ENCODE data around the gene KCNV2.
A peak's percentile ranks its signal among the peaks of the same experiment; 100 is the strongest.
"Not testable (repeated sequence)": the region's sequence is repeated elsewhere in the genome, so short reads cannot be mapped to it uniquely, and the experiment has no call there.

Gene KCNV2

GRCh38 chr9:2717385-2717784, at the start of gene KCNV2:
Gene KCNV2, plus strand, starts transcription at chr9:2717510. Its CDS starts 230 bp downstream, at chr9:2717740.
- DNase-seq, result no peak

DNA sequence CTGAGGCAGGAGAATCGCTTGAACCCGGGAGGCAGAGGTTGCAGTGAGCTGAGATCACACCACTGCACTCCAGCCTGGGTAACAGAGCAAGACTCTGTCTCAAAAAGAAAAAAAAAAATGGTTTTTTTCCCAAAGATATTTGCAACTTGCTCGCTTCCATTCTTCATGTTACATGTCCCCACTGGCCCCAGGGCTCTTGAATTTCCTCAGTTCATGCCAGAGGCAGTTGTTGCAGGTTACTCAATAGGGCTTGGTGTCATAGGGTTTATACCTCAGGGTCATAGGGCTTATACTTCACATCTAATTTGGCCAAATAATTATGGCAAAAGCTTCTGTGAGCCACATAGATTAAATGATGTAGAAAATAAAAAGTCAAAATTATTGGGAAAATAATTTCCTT, 44.1 kb upstream of the KCNV2 start:
- DNase-seq, result no peak

- DNase-seq, result no peak
These were observed 43.0 kb upstream of the KCNV2 start for GRCh38 chr9:2674141-2674824.

GRCh38 chr9:2675834-2676233, 41.5 kb upstream of the KCNV2 start:
- DNase-seq, result no peak

DNA sequence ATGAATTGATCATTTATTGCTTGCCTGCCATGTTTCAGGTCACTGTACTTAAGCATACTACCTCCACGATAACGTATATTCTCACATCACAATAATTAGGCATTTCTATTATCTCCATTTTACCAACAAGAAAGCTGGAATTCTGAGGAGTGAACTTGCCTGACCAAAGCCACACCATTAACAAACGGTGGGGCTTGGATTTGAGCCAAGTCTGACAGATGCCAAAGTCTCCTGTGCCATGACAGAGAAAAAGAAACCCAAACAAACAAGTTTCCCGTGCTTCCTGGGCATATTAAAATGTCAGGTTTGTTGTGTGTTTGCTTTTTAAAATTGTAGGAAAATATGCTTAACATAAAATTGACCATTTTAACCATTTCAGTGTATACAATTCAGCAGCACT, 40.8 kb upstream of the KCNV2 start:
- peak; percentile 10 for DNase-seq

DNA sequence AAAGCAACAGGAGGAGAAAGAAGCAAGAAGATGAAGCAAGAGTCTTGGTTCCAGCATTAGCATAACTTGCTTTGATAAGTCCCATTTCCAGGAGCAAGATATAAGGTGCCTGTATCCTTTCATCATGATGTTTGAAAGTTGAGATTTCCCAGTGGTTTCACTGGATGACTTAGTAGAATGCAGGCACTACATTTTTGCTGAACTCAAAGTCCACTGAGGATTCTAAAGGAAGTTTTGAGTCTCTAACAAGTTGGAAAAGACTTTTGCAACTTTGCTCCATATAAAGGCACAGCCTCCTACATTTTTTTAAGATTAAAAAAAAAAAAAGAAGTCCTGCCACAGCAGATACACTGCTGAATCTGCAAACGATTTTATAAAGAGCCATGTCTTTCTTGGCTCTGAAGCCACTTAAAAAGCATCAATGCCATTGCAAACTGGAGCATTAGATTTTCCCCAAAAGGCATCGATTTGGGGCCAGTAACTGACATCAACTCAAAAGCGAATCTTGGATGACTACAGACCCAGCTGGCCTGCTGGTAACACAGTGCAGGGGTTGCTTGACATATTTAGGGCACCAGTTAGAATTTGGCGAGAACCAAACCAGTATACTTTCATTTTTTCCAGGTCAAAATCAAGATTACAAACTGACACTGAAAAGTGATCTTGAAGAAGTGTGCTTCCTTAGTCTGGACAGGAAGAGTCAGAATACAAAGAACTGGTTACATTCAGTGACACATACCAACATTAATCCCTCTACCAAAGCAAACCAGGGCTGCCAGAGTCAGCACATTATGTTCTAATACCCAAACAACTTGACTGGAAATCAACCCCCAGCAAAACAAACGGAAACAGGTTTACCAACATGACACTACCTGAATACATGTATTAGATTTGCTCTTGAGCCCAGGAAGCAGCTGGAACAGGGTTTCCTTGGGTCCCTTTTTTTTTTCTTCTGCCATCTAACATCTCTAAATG, 39.1 kb upstream of the KCNV2 start:
- DNase-seq, result no peak

DNA sequence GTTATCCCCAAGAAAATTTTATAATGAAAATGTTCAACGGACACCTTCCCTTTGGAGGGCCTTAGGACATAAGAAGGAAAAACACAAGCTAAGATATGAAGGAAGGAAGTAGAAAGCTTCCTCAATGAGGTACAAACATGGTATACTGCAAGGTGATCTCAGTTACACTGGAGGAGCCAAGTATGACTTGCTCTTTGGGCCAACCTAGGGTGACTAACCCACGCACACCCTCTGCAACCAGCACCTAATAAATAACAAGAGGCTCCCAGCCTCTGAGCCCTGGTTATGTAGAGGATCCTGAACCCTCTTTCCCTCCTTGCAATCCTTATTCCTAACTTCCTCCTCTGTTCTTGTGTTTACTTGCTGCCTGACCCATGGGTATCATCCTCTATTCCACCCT, 38.3 kb upstream of the KCNV2 start:
- no peak for DNase-seq

GRCh38 chr9:2681981-2682380, 35.3 kb upstream of the KCNV2 start:
- no peak for DNase-seq

DNA sequence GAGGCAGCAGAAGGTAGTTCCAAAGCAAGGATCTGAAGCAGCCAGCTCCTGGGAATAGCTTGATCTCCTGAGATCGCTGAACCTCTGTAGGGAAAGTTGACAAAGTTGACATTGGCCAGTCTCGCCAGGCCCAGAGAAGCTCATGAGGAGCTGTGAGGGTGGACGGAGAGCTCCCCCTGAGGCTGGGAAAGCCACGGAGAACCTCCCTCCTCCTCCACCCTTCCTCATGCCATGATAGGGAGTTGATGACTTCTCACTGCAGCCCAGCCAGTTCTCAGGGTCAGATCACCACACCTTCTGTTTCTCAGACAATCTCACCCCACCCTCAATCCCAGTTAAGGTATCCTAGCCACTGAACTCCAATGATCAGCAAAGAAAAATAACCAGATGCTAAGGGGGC, 30.4 kb upstream of the KCNV2 start:
- no peak for DNase-seq

- no peak for DNase-seq
These were observed 28.7 kb upstream of the KCNV2 start for GRCh38 chr9:2688636-2689035.

DNA sequence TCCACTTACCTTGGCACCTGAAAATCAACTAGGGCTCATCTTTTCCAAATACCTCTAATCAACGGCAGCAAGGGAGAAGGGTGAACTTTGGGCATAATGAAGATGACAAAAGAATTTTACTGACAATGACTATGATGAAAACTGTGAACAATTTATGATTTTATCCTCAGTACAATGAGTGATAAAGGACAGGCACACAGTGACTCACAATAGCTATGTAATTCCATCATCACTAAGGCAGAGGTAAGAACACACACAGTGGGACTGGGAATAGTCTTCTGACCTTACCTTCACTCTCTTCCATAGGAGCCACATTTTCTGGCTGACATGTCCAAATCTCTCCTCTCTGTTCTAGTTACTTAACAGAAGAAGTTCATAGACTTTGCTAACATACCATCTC, 26.1 kb upstream of the KCNV2 start:
- no peak for DNase-seq

DNA sequence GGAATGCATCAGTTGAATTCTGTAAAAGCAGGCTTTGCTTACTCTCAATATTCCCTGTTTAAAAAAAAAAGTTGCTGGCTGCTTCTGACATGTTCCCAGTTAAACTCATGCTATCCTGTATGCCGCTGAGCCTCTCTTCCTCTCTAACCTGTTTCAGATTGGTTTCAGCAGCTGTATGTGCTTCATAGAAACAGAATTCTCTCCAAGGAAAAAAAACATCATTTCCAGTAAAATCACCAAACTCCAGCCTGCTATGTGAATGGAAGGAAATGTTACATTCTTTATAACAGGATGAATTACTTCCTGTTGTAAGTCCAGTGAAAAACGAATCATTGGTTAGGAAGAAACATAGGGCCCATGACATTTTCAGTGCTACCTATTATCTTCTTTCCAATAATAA, 25.7 kb upstream of the KCNV2 start:
- no peak for DNase-seq

GRCh38 chr9:2693056-2693455, 24.3 kb upstream of the KCNV2 start:
- no peak for DNase-seq

DNA sequence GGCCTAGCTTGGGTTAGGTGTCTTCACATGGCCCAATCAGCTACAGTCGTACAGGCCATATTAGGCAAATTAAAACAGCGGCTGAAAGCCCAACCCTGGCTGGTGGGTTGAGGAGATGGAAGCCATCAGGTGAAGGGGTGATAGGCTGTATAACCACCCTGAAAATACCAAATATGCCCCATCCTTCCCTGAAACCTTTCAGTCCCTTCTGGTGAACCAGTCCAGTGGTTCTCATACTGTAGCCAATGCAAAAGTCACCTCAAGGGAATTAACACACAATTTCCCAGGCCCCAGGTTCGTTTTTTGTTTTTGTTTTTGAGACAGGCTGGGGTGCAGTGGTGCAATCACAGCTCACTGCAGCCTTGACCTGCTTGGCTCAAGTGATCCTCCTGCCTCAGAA, 19.8 kb upstream of the KCNV2 start:
- no peak for DNase-seq

DNA sequence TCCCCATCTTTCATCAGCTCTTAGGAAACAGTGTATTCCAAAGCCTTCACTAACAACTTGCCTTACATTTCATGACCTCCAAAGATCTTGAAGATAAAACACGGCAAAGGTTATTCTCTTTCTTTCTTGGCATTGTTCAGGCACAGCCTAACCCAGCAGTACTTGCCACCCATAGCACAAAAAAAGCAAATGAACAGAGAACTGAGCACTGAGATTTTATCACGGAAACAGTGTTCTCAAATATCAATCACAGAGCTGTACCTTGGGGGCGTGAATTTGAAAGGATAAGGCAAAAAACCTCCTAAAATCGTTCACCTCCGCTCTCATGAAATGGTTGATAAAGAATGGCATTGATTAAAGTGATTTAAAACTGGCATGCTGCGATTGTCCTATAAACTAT, 16.9 kb upstream of the KCNV2 start:
- DNase-seq, result no peak

DNA sequence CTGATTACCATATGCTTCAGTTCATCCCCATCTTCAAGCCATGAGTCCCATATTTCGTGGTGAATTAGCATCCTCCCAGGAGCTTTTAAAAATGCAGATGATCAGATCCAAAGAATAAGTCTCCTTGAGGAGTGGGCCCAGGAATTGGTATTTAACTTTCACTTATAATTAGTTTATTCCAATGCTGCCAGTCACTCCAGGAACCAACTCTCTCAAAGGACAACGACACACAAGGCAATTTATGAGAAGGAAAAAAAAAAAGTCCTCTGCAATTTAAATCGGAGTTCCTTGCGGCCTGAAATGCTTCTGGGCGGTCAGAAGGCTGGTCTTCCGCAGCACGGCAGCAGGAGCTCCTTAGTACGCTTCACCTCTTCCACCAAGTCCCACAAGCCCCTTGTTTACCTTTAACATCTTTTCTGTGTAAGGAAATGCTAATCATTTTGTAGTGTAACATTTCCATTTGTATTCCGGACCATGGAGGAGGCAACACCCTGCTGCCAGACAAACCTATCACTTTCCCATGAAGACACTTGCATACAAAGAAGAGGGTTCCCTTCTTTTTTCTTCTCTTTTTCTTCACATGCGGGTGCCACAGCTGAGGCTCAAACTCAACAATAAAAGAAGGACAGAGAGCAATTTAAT, 16.3 kb upstream of the KCNV2 start:
- DNase-seq, result no peak

- DNase-seq, result no peak
These were observed 12.8 kb upstream of the KCNV2 start for GRCh38 chr9:2704504-2704903.

GRCh38 chr9:2707256-2707655, 10.1 kb upstream of the KCNV2 start:
- DNase-seq, result not testable (repeated sequence)

GRCh38 chr9:2709645-2710101, 7.6 kb upstream of the KCNV2 start:
- DNase-seq, result no peak

DNA sequence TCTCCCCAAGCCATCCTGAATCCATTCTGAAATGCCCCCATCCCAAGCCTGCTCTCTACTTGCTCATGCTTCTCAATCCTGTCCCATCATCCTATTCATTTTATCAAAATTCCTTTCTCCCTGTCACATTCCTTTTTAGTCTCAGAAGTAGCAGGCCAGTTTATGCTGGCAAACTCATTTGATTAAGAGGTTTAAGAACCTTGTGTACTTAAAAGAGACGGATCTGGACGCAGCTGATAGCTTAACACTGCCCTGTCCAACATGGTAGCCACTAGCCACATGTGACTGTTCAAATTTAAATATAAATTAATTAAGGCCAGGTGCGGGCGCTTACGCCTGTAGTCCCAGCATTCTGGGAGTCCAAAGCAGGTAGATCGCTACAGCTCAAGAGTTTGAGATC, 5.6 kb upstream of the KCNV2 start:
- no peak for DNase-seq

- no peak for DNase-seq
These were observed 839 bp downstream of the KCNV2 start for GRCh38 chr9:2718001-2718697.

DNA sequence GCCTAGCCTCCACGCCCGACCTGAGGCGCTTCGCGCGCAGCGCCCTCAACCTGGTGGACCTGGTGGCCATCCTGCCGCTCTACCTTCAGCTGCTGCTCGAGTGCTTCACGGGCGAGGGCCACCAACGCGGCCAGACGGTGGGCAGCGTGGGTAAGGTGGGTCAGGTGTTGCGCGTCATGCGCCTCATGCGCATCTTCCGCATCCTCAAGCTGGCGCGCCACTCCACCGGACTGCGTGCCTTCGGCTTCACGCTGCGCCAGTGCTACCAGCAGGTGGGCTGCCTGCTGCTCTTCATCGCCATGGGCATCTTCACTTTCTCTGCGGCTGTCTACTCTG, 1.4 kb downstream of the KCNV2 start:
- DNase-seq, result no peak

GRCh38 chr9:2720179-2720654, 2.9 kb downstream of the KCNV2 start:
- DNase-seq, result no peak

Data from DMS79 treated with DMSO at 0.1 percent for 48 hours (cell line).